Measurements from ENCODE around the gene FMO4.
"Not testable (repeated sequence)": the region's sequence is repeated elsewhere in the genome, so short reads cannot be mapped to it uniquely, and the experiment has no call there.

Gene FMO4

DNA sequence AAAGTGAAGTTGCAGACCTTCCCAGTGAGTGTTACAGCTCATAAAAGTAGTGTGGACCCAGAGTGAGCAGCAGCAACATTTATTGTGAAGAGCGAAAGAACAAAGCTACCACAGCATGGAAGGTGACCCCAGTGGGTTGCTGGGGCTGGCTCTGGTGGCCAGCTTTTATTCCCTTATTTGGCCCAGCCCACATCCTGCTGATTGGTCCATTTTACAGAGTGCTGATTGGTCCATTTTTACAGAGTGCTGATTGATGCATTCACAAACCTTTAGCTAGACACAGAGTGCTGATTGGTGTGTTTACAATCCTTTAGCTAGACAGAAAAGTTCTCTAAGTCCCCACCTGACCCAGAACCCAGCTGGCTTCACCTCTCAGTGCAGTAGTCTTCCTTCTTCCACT lies 76.8 kb downstream of the FMO4 start:
- not testable (repeated sequence) for DNase-seq

Data from NCI-H1417 (cell line).